Measurements from ENCODE around the gene SCPEP1. TPM values are rescaled to one million over a fixed set of nuclear protein-coding genes. Genes with fewer than 3 reads are reported as not detected.

SCPEP1 gene
- total RNA-seq, 1 experiment from 2014 or later: 29.6 TPM

- H3K4me2 ChIP-seq (ENCODE audit: insufficient read depth, insufficient read length, low read length): no peak overlapping the region
- H2BK120ac ChIP-seq (ENCODE audit: low read depth, low read length, poor library complexity, severe bottlenecking): no peak overlapping the region
- no peak for TF ChIP-seq CTCF (conservative IDR thresholded peaks at IDR 0.05)
- no peak overlapping the region for H3K9ac ChIP-seq (ENCODE audit: extremely low read depth, insufficient read length, low read length)
- H2BK15ac ChIP-seq (ENCODE audit: low read depth, low read length): no peak overlapping the region
- H2AK5ac ChIP-seq (ENCODE audit: insufficient read length, low read length): no peak overlapping the region
- Mint-ChIP-seq H3K4me1 (no peaks in the 10 kb centered on the region; a peak in 2 of 4 replicates), H3K27me3 (ENCODE audit: low read depth) (no peaks in the 10 kb centered on the region; the same call in 1 of the 2 replicates), H3K9me3 (no peaks in the 10 kb centered on the region), H3K4me3 (no peak overlapping the region), H3K27ac (peak overlapping the region; percentile 3 to 24 (median 15); a peak in 3 of 7 replicates), H3K36me3 (ENCODE audit: insufficient read depth in 1 of 3, low read depth in 3 of 3) (peaks cover 8 to 17% (median 12%) of the 10 kb centered on the region in 3 experiments; a peak in 5 of 7 replicates)
- H3K27ac ChIP-seq (ENCODE audit: insufficient read length, low read depth, low read length): no peak overlapping the region
- no peak overlapping the region for H4K5ac ChIP-seq (ENCODE audit: insufficient read length, low read depth, low read length)
- no peaks in the 10 kb centered on the region for H3K27me3 ChIP-seq (ENCODE audit: insufficient read depth, low read length)
- no peak overlapping the region for H4K91ac ChIP-seq (ENCODE audit: insufficient read length, low read depth, low read length)
- no peaks in the 10 kb centered on the region for H3K9me3 ChIP-seq (ENCODE audit: control insufficient read depth, low read depth, low read length)
- no peaks in the 10 kb centered on the region for H3K4me1 ChIP-seq (ENCODE audit: insufficient read depth, low read length)
- no peak overlapping the region for H3K23ac ChIP-seq (ENCODE audit: insufficient read length, low read depth, low read length)
- H2BK12ac ChIP-seq (ENCODE audit: insufficient read length, low read depth, low read length): no peak overlapping the region
- WGBS (ENCODE audit: extremely low coverage, insufficient read length, low lambda C conversion rate): no CpG with 5 or more reads among the region's 5 CpGs
- H3K79me1 ChIP-seq (ENCODE audit: insufficient read depth, low read depth, low read length, poor library complexity, severe bottlenecking): no peaks in the 10 kb centered on the region
- H3K56ac ChIP-seq (ENCODE audit: insufficient read length, low read depth, low read length): no peak overlapping the region
- no peak overlapping the region for H3T11ph ChIP-seq (ENCODE audit: low read length)
- H3K18ac ChIP-seq (ENCODE audit: insufficient read length, low read depth, low read length): no peak overlapping the region
- no peak overlapping the region for H3K4ac ChIP-seq (ENCODE audit: low read depth, low read length)
- no peaks in the 10 kb centered on the region for H3K79me2 ChIP-seq (ENCODE audit: insufficient read depth, low read length)
- H2BK20ac ChIP-seq (ENCODE audit: low read depth, low read length, poor library complexity, severe bottlenecking): no peak overlapping the region
- no peak overlapping the region for H2BK5ac ChIP-seq (ENCODE audit: insufficient read length, low read length)
- H4K20me1 ChIP-seq (ENCODE audit: control insufficient read depth, insufficient read depth, insufficient read length): no peaks in the 10 kb centered on the region
- no peak overlapping the region for H4K8ac ChIP-seq (replicated peaks; ENCODE audit: insufficient read length, low read depth, low read length)
- no peaks in the 10 kb centered on the region for H3K23me2 ChIP-seq (ENCODE audit: insufficient read length, low read depth, low read length, poor library complexity, severe bottlenecking)
- no peak overlapping the region; the same call in 1 of the 2 replicates for H3K14ac ChIP-seq (ENCODE audit: insufficient read depth, low read length)
- H2AFZ ChIP-seq (ENCODE audit: low read length): no peak overlapping the region
- no peak for DNase-seq
Measured at GRCh38 chr17:57002904-57003303, 25.0 kb downstream of the SCPEP1 start.
